Upper lobe of right lung (tissue), 1 donor: ENCODE data around the gene MAN2B1. TPM values are rescaled to one million over a fixed set of nuclear protein-coding genes. Genes with fewer than 3 reads are reported as not detected.

Experiments used
- ATAC-seq: fragments of 200-7000 bp; cut with Tn5 transposase; one replicate; pipeline ENCODE4 v1.9.1; 2020; ENCODE audit warnings: mild to moderate bottlenecking, moderate library complexity
- DNase-seq: peaks from one replicate; pipeline ENCODE4 v3.0.0-alpha.2; 2020
- H3K27ac ChIP-seq: fragments of 200-600 bp; one replicate; pipeline ENCODE4 v1.8.0; 2022
- H3K27me3 ChIP-seq: fragments of 200-600 bp; one replicate; pipeline ENCODE4 v1.8.0; 2022; ENCODE audit warnings: mild to moderate bottlenecking
- H3K36me3 ChIP-seq: fragments of 200-600 bp; one replicate; pipeline ENCODE4 v1.8.0; 2022
- H3K4me1 ChIP-seq: fragments of 200-600 bp; one replicate; pipeline ENCODE4 v1.8.0; 2022
- H3K4me3 ChIP-seq: fragments of 200-600 bp; one replicate; pipeline ENCODE4 v1.8.0; 2022; ENCODE audit warnings: mild to moderate bottlenecking
- H3K9me3 ChIP-seq: fragments of 200-600 bp; one replicate; pipeline ENCODE4 v1.8.0; 2022
- CTCF ChIP-seq: fragments of 200-600 bp; IDR thresholded peaks from one replicate; pipeline ENCODE4 v1.8.0; 2022; ENCODE audit warnings: antibody characterized with exemption
- intact Hi-C: fragments of 100-400 bp; cut with DNase I; formaldehyde crosslinking; loops from one replicate; pipeline ENCODE4 v1.11.0; 2022
- total RNA-seq: library from RNA; stranded (reverse); fragmentation: NEBNext Ultra II Directional; extraction: Animal tissue kit (Norgen Biotek cat#: 25700); gene quantifications from one replicate; pipeline ENCODE4 v1.2.1, GENCODE V29; 2021
- donor health status: DM: no; HTN: yes; CAD: no; lungs with severe emphysema.

The MAN2B1 gene
- total RNA-seq, 1 donor from 2014 or later: 174 TPM

GRCh38 chr19:12665281-12665573 is 1.3 kb downstream of the MAN2B1 start:
- ATAC-seq (peak; percentile 69), DNase-seq (peak; percentile 79)
- H3K4me1 ChIP-seq: peaks cover 28% of the 10 kb centered on the region
- no peaks in the 10 kb centered on the region for H3K9me3 ChIP-seq
- H3K27ac ChIP-seq: peak overlapping the region; percentile 70
- no peak for TF ChIP-seq CTCF
- H3K4me3 ChIP-seq: peak overlapping the region; percentile 65
- H3K27me3 ChIP-seq: no peaks in the 10 kb centered on the region
- intact Hi-C loops: no loop called here
- H3K36me3 ChIP-seq: peaks cover 47% of the 10 kb centered on the region

DNA sequence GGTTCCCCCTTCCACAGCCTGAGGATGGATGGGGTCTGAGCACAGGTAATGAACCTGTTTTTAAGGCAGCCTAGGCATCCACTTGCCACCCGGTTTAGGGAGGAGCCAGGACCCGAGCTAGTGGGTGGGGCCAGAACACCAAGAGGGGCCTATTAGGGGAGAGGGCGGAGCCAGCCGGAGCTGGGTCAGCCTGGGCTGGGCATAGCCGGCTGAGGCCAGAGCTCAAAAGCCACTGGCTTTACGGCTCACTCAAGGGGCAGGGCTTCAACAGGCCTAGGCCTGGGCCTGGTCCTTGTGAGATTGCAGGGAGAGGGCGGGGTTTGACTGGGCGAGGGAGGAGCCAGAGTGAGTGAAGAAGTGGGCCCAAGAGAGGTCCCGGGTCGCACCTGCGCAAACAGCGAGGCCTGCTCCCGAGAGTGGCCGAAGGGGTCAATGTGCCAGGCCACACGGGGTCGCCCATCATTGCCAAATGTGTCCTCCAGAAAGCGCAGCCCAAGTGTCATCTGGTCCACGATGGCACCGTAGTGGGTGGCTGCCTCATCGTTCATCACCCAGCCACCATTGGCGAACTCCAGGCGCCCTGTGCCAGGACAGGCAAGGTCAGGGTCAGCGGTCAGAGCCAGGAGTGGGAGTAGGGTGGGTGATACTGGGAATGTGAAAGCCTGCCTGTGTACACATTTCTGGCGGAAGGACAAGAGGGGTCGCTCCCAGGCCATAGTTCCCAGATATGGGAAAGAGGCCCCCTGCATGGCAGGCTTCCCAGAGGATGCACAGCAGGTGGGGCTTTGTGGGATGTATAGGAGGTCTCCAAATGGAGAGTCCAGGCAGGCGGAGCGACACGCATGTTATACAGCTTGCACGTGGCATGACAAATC is 1.9 kb downstream of the MAN2B1 start:
- no peak for ATAC-seq
- Histone ChIP-seq H3K9me3 (no peaks in the 10 kb centered on the region), H3K4me3 (no peak overlapping the region), H3K27me3 (no peaks in the 10 kb centered on the region), H3K36me3 (peaks cover 53% of the 10 kb centered on the region), H3K4me1 (peaks cover 25% of the 10 kb centered on the region), H3K27ac (peak overlapping the region; percentile 70)
- no peak for TF ChIP-seq CTCF
- DNase-seq: no peak
- intact Hi-C loops: no loop called here

DNA sequence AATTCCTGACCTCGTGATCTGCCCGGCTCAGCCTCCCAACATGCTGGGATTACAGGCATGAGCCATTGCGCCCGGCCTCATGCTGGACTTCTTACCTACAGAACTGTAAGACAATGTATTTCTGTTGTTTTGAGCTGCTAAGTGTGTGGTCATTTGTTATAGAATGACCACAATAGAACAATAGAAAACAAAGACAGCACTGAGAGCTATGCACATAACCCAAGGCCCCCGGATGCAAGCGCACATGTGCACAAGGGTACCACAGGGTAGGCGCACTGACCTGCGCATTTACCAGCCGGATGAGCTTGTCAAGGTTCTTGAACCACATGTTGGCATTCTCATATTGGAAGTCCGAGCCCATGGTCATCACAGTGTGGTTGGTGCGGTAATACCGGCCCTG is 5.6 kb downstream of the MAN2B1 start:
- Histone ChIP-seq H3K4me3 (no peak overlapping the region), H3K4me1 (peaks cover 6% of the 10 kb centered on the region), H3K27me3 (no peaks in the 10 kb centered on the region), H3K9me3 (no peaks in the 10 kb centered on the region), H3K36me3 (peaks cover 81% of the 10 kb centered on the region), H3K27ac (no peak overlapping the region)
- no peak for ATAC-seq
- intact Hi-C loops: no loop called here
- DNase-seq: no peak
- TF ChIP-seq CTCF: no peak

- ATAC-seq (no peak), DNase-seq (no peak)
- Histone ChIP-seq H3K4me1 (no peaks in the 10 kb centered on the region), H3K36me3 (peaks cover 85% of the 10 kb centered on the region), H3K4me3 (no peak overlapping the region), H3K27ac (no peak overlapping the region), H3K9me3 (no peaks in the 10 kb centered on the region), H3K27me3 (no peaks in the 10 kb centered on the region)
- TF ChIP-seq CTCF: no peak
- intact Hi-C loops: no loop called here
These were observed 8.6 kb downstream of the MAN2B1 start for GRCh38 chr19:12657966-12658365.

DNA sequence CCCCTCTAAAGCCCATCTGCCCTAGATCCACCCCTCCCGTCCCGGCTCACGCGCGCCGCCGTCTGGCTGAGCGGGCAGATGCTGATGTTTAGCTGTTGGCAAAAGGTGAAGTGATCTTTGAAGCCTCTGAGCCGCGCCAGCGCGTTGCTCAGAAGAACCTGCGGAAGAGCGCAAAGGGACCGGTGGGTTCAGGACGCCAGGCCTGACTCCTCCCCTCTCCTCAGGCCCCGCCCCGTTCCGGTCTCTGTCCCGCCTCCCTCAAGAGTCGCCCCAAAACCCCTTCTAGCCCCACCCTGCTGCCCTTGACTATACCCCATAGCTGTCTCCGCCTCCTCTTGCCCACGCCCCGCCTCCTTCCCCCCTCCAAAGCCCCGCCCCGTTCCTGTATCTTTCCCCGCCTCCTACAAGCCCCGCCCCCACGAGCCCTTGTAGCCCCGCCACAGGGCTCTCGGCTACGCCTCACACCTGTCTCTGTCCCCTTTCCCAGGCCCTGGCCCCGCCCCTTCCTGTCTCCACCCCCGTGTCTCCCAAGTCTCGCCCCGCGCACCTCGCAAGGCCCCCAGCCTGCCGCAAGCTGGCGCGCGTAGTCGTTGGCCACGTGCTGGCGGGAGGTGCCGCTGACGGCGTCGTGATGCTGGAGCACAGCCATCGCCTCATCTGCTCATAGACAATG is 9.5 kb downstream of the MAN2B1 start:
- Histone ChIP-seq H3K27me3 (no peaks in the 10 kb centered on the region), H3K27ac (no peak overlapping the region), H3K36me3 (peaks cover 76% of the 10 kb centered on the region), H3K4me3 (no peak overlapping the region), H3K9me3 (no peaks in the 10 kb centered on the region), H3K4me1 (no peaks in the 10 kb centered on the region)
- intact Hi-C loops: no loop called here
- DNase-seq (no peak), ATAC-seq (peak; percentile 48)
- TF ChIP-seq CTCF: no peak
